Ascending aorta (tissue), 2 donors: ENCODE measurements around the gene GUSB. TPM values are rescaled to one million over a fixed set of nuclear protein-coding genes. Genes with fewer than 3 reads are reported as not detected.

Experiments
- DNase-seq, 2 donors: peaks; one replicate each; pipeline ENCODE4 v3.0.0-alpha.2; 2019; ENCODE audit warnings: low spot score in 2 of 2
- H3K27ac ChIP-seq, 2 donors: fragments of 200-600 bp; sonication (generic); one replicate each; pipeline ENCODE4 v1.5.1; 2016 to 2017; ENCODE audit warnings: mild to moderate bottlenecking in 1 of 2
- H3K27me3 ChIP-seq: fragments of 200-600 bp; sonication (generic); one replicate; pipeline ENCODE4 v1.5.1; 2017
- H3K36me3 ChIP-seq, 2 donors: fragments of 200-600 bp; sonication (generic); one replicate each; pipeline ENCODE4 v1.5.1; 2016
- H3K4me1 ChIP-seq, 2 donors: fragments of 200-600 bp; sonication (generic); one replicate each; pipeline ENCODE4 v1.5.1; 2016 to 2017; ENCODE audit warnings: mild to moderate bottlenecking in 1 of 2
- H3K4me3 ChIP-seq, 2 donors: fragments of 200-600 bp; sonication (generic); one replicate each; pipeline ENCODE4 v1.5.1; 2016 to 2017; ENCODE audit warnings: mild to moderate bottlenecking in 1 of 2
- H3K9me3 ChIP-seq, 2 donors: fragments of 200-600 bp; sonication (generic); one replicate each; pipeline ENCODE4 v1.5.1; 2016
- intact Hi-C: fragments of 100-400 bp; cut with DNase I; formaldehyde crosslinking; loops from one replicate; pipeline ENCODE4 v1.15.1; 2023
- total RNA-seq: library from RNA; depleted of rRNA; stranded (reverse); fragments of >200 nt; gene quantifications from one replicate; pipeline ENCODE4 v1.1.0, GENCODE V29; 2016
- TF ChIP-seq, protein P1 (sequence below), 3 experiments: fragments of 200-600 bp in 2 of 3; fragments of 450-650 bp in 1 of 3; sonication (generic) in 2 of 3; IDR thresholded peaks; one replicate each; pipeline ENCODE4 v1.5.1; 2016 to 2019; ENCODE audit warnings: antibody characterized with exemption in 3 of 3, mild to moderate bottlenecking in 1 of 3, moderate library complexity in 1 of 3

The GUSB gene
- total RNA-seq, 1 donor from 2014 or later: 8.7 TPM

- H3K4me1 ChIP-seq: peaks cover 6 to 12% of the 10 kb centered on the region in 2 donors
- H3K27ac ChIP-seq: peak overlapping the region; percentile 55 to 80
- no peaks in the 10 kb centered on the region for H3K27me3 ChIP-seq
- no peaks in the 10 kb centered on the region for H3K9me3 ChIP-seq
- TF ChIP-seq, protein P1, sequence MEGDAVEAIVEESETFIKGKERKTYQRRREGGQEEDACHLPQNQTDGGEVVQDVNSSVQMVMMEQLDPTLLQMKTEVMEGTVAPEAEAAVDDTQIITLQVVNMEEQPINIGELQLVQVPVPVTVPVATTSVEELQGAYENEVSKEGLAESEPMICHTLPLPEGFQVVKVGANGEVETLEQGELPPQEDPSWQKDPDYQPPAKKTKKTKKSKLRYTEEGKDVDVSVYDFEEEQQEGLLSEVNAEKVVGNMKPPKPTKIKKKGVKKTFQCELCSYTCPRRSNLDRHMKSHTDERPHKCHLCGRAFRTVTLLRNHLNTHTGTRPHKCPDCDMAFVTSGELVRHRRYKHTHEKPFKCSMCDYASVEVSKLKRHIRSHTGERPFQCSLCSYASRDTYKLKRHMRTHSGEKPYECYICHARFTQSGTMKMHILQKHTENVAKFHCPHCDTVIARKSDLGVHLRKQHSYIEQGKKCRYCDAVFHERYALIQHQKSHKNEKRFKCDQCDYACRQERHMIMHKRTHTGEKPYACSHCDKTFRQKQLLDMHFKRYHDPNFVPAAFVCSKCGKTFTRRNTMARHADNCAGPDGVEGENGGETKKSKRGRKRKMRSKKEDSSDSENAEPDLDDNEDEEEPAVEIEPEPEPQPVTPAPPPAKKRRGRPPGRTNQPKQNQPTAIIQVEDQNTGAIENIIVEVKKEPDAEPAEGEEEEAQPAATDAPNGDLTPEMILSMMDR (IDR thresholded peaks at IDR 0.05): no peak
- intact Hi-C loops: loop anchor here (5.0 to 10.0 kb wide), 2 partner anchors 134 to 228 kb away; partner anchors contain the start of gene CRCP
- peak overlapping the region; percentile 79 to 91 for H3K4me3 ChIP-seq
- peak; percentile 68 to 78 for DNase-seq
- H3K36me3 ChIP-seq: peaks cover 5 to 26% of the 10 kb centered on the region in 2 donors
These were observed 1.3 kb downstream of the GUSB start for GRCh38 chr7:65980478-65981250.

- DNase-seq: no peak
- H3K4me3 ChIP-seq: peak overlapping the region in 1 of 2 donors; percentile 91
These were observed 2.2 kb downstream of the GUSB start for GRCh38 chr7:65979583-65980477.

DNA sequence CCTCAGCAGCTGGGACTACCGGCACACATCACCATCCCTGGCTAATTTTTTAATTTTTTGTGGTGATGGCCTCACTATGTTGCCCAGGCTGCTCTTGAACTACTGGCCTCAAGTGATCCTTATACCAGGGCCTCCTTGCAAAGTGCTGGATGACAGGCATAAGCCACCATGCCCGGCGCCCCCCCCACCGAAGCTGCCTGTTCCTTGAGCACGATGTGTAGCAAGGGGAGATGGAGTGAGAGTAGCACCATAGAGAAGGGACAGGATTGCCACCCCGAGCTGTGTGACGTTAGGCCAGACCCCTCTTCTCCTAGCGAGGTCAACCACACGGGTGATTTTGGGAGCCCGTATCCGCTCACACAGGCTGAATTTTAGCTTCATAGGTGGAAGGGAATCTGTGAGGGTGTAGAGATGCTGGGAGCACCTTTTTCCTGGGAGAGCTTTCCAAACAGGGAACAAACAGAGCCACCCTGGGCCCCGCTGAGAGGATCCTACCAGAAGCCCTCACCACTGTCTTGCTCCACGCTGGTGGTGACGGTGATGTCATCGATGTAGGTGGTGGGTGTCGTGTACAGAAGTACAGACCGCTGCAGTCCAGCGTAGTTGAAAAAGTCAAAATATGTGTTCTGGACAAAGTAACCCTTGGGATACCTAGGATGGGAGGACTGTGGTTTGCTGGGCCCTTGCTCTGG is 3.0 kb downstream of the GUSB start:
- intact Hi-C loops: no loop called here
- no peak overlapping the region for H3K27ac ChIP-seq
- TF ChIP-seq, protein P1 (IDR thresholded peaks at IDR 0.05): no peak
- no peak overlapping the region for H3K4me3 ChIP-seq
- H3K9me3 ChIP-seq: no peaks in the 10 kb centered on the region
- H3K36me3 ChIP-seq: peaks cover 17 to 36% of the 10 kb centered on the region in 2 donors
- H3K27me3 ChIP-seq: no peaks in the 10 kb centered on the region
- peaks cover 6 to 12% of the 10 kb centered on the region in 2 donors for H3K4me1 ChIP-seq
- DNase-seq: no peak

More at GRCh38 chr7:65979583-65980477, 2.2 kb downstream of the GUSB start:
- Histone ChIP-seq H3K9me3 (no peaks in the 10 kb centered on the region), H3K27ac (peak overlapping the region; percentile 15 to 55), H3K4me1 (peaks cover 6 to 12% of the 10 kb centered on the region in 2 donors), H3K27me3 (no peaks in the 10 kb centered on the region), H3K36me3 (peaks cover 9 to 28% of the 10 kb centered on the region in 2 donors)
- intact Hi-C loops: loop anchor here (5.0 to 10.0 kb wide), 2 partner anchors 135 to 228 kb away; partner anchors contain the start of gene CRCP
- TF ChIP-seq, protein P1 (IDR thresholded peaks at IDR 0.05): no peak

DNA sequence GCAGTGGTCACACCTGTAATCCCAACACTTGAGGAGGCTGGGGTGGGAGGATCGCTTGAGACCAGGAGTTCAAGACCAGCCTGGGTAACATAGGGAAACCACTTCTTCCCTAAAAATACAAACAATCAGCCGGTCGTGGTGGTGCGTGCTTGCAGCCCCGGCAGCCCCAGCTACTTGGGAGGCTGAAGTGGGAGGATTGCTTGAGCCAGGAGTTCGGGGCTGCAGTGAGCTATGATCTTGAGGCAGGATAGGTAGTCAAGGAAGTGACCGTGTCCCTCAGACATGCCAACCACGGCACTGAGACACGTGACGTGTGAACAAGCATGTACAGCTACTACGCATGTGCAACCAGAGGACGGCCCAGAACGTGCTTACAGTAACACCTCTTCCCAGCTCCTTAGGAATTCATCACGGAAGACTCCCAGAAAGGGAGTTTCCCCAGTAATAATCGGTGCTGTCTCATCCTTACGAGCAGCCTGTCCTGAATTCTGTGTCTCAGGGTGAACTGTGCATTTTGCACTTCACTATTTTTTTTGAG is 5.3 kb downstream of the GUSB start:
- H3K4me1 ChIP-seq: peaks cover 6 to 8% of the 10 kb centered on the region in 2 donors
- H3K27me3 ChIP-seq: no peaks in the 10 kb centered on the region
- H3K9me3 ChIP-seq: no peaks in the 10 kb centered on the region
- no peak overlapping the region for H3K4me3 ChIP-seq
- TF ChIP-seq, protein P1 (IDR thresholded peaks at IDR 0.05): no peak
- no peak overlapping the region for H3K27ac ChIP-seq
- peaks cover 40 to 60% of the 10 kb centered on the region in 2 donors for H3K36me3 ChIP-seq
- intact Hi-C loops: no loop called here
- DNase-seq: no peak
